ENCODE data around the gene PRKCE. TPM values are rescaled to one million over a fixed set of nuclear protein-coding genes. Genes with fewer than 3 reads are reported as not detected.

Gene PRKCE
- polyA plus RNA-seq, 1 of the 3 experiments (the other 2 are of a cell fraction): 16.3 TPM

DNA sequence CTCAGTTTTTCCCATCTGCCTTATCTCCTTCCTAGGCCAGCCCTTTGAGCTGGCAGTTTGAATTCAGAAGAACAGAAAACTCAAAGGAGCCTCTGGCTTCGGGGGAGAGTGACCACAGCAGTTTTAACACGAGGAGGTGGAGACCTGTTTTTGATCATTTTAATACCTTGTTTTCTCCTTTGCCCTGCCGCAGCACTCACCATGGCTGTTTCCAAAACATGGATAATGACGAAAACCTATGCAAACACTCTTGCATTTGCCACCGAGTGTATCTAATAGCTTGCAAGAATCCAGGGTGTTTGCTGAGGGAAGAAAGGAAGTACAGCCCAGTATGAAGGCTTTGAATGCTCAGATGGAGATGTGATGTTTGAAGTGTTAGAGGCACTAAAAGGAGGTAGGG is 167.1 kb downstream of the PRKCE start:
- Histone ChIP-seq H4K20me1 (ENCODE audit: insufficient read depth) (peaks cover 9% of the 10 kb centered on the region), H3K9me2 (no peaks in the 10 kb centered on the region), H3K9ac (no peak overlapping the region), H2AFZ (ENCODE audit: low read depth) (no peak overlapping the region), H3K27me3 (ENCODE audit: insufficient read depth) (no peaks in the 10 kb centered on the region), H3K9me3 (no peaks in the 10 kb centered on the region), H3K36me3 (replicated peaks in 1 of 2; ENCODE audit: control insufficient read depth in 1 of 2, insufficient read depth in 2 of 2, low read length in 1 of 2) (no peaks in the 10 kb centered on the region), H3K27ac (ENCODE audit: low read depth in 2 of 2, low read length in 1 of 2) (no peak overlapping the region), H3K4me1 (ENCODE audit: control insufficient read depth in 1 of 2, insufficient read depth in 2 of 2, low read depth in 1 of 2, low read length in 1 of 2) (peaks cover 10 to 48% of the 10 kb centered on the region in 2 experiments), H3K4me2 (no peak overlapping the region), H3F3A (replicated peaks; ENCODE audit: insufficient read depth) (no peaks in the 10 kb centered on the region), H3K79me2 (ENCODE audit: insufficient read depth) (no peaks in the 10 kb centered on the region), H3K4me3 (ENCODE audit: low read depth in 2 of 2, low read length in 1 of 2) (no peak overlapping the region)
- TF ChIP-seq FOXJ3 (CRISPR knock-in tag; IDR thresholded peaks at IDR 0.05): no peak
- no peak for TF ChIP-seq RFX5 (IDR thresholded peaks at IDR 0.05; ENCODE audit: low read length)
- TF ChIP-seq NFIC (IDR thresholded peaks at IDR 0.05; ENCODE audit: borderline replicate concordance): no peak
- TF ChIP-seq SIN3A (IDR thresholded peaks at IDR 0.05; ENCODE audit: borderline replicate concordance, low read depth, low read length): no peak
- no peak for TF ChIP-seq JUND (IDR thresholded peaks at IDR 0.05)
- TF ChIP-seq MXI1 (IDR thresholded peaks at IDR 0.05; ENCODE audit: low read depth, low read length): no peak
- no peak for DNase-seq
- ChIA-PET POLR2A (no interaction called here), CTCF (interaction anchor here (1.2 to 1.4 kb wide), 2 partner anchors 40 kb away, joined by 4 read pairs; no protein-coding TSS in a partner anchor)
- 75% methylated on average over 5 of the region's 5 CpGs for WGBS (ENCODE audit: low lambda C conversion rate)

DNA sequence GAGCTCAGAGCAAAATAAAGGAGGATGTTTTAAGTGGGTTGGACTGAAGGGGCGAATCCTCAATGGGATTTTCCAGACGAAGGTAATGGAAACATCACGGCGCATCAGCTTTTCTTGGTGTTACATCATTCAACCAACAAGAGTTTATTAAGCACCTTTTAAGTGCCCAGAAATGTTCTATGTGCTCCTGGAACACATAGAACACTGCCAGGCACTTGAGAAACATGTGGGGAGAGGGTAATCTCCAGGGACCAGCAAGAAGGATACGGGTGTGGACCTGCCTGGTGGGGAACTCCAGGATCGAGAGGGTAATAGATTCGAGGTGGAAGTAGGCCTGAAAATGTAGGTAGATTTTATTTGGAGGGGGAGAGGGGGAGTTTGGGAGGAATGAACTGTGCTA is 168.6 kb downstream of the PRKCE start:
- H3F3A ChIP-seq (replicated peaks; ENCODE audit: insufficient read depth): no peaks in the 10 kb centered on the region
- POLR2A ChIA-PET: no interaction called here
- H4K20me1 ChIP-seq (ENCODE audit: insufficient read depth): peaks cover 9% of the 10 kb centered on the region
- CTCF ChIA-PET: interaction anchor here (0.9 to 1.3 kb wide), 2 partner anchors 36 to 166 kb away, joined by 3 read pairs; no protein-coding TSS in a partner anchor
- no peaks in the 10 kb centered on the region for H3K79me2 ChIP-seq (ENCODE audit: insufficient read depth)
- peaks cover 16 to 49% of the 10 kb centered on the region in 2 experiments for H3K4me1 ChIP-seq (ENCODE audit: control insufficient read depth in 1 of 2, insufficient read depth in 2 of 2, low read depth in 1 of 2, low read length in 1 of 2)
- WGBS (ENCODE audit: low lambda C conversion rate): 95% methylated on average over 7 of the region's 7 CpGs
- no peak overlapping the region for H3K4me3 ChIP-seq (ENCODE audit: low read depth in 2 of 2, low read length in 1 of 2)
- no peaks in the 10 kb centered on the region for H3K36me3 ChIP-seq (replicated peaks in 1 of 2; ENCODE audit: control insufficient read depth in 1 of 2, insufficient read depth in 2 of 2, low read length in 1 of 2)
- no peak overlapping the region for H2AFZ ChIP-seq (ENCODE audit: low read depth)
- H3K9ac ChIP-seq: no peak overlapping the region
- no peak overlapping the region for H3K4me2 ChIP-seq
- TF ChIP-seq EZH2phosphoT487 (IDR thresholded peaks at IDR 0.05; ENCODE audit: borderline replicate concordance, low read depth) (no peak), YY1 (IDR thresholded peaks at IDR 0.05; ENCODE audit: low read depth) (no peak), POLR2AphosphoS5 (IDR thresholded peaks at IDR 0.05; ENCODE audit: low read depth, low read length) (no peak), RFX5 (IDR thresholded peaks at IDR 0.05; ENCODE audit: low read length) (no peak), FOXM1 (IDR thresholded peaks at IDR 0.05; ENCODE audit: low read depth) (no peak), RXRA (IDR thresholded peaks at IDR 0.05; ENCODE audit: borderline replicate concordance, low read depth) (no peak), TCF12 (IDR thresholded peaks at IDR 0.05) (no peak), EP300 (IDR thresholded peaks at IDR 0.05; ENCODE audit: borderline replicate concordance in 1 of 2, low read depth in 1 of 2, low read length in 1 of 2) (no peak), TAF1 (IDR thresholded peaks at IDR 0.05; ENCODE audit: borderline replicate concordance, low read depth, low read length) (no peak), CHD2 (IDR thresholded peaks at IDR 0.05; ENCODE audit: low read length, partially characterized antibody) (no peak), MEF2A (IDR thresholded peaks at IDR 0.05; ENCODE audit: borderline replicate concordance, low read depth) (no peak), ELF1 (IDR thresholded peaks at IDR 0.05) (no peak), FOXJ3 (CRISPR knock-in tag; IDR thresholded peaks at IDR 0.05) (no peak), GATA2 (CRISPR knock-in tag; IDR thresholded peaks at IDR 0.05) (no peak)
- TF ChIP-seq, protein P1, sequence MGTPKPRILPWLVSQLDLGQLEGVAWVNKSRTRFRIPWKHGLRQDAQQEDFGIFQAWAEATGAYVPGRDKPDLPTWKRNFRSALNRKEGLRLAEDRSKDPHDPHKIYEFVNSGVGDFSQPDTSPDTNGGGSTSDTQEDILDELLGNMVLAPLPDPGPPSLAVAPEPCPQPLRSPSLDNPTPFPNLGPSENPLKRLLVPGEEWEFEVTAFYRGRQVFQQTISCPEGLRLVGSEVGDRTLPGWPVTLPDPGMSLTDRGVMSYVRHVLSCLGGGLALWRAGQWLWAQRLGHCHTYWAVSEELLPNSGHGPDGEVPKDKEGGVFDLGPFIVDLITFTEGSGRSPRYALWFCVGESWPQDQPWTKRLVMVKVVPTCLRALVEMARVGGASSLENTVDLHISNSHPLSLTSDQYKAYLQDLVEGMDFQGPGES (IDR thresholded peaks at IDR 0.05; ENCODE audit: low read depth, low read length): no peak
- TF ChIP-seq, protein P2, sequence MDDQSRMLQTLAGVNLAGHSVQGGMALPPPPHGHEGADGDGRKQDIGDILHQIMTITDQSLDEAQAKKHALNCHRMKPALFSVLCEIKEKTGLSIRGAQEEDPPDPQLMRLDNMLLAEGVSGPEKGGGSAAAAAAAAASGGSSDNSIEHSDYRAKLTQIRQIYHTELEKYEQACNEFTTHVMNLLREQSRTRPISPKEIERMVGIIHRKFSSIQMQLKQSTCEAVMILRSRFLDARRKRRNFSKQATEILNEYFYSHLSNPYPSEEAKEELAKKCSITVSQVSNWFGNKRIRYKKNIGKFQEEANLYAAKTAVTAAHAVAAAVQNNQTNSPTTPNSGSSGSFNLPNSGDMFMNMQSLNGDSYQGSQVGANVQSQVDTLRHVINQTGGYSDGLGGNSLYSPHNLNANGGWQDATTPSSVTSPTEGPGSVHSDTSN (IDR thresholded peaks at IDR 0.05): no peak
- TF ChIP-seq, protein P3, sequence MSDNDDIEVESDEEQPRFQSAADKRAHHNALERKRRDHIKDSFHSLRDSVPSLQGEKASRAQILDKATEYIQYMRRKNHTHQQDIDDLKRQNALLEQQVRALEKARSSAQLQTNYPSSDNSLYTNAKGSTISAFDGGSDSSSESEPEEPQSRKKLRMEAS (IDR thresholded peaks at IDR 0.05; ENCODE audit: low read depth): no peak
- no peaks in the 10 kb centered on the region for H3K27me3 ChIP-seq (ENCODE audit: insufficient read depth)
- no peaks in the 10 kb centered on the region for H3K9me3 ChIP-seq
- no peaks in the 10 kb centered on the region for H3K9me2 ChIP-seq
- no peak for DNase-seq
- H3K27ac ChIP-seq (ENCODE audit: low read depth in 2 of 2, low read length in 1 of 2): no peak overlapping the region

Data from SK-N-SH (cell line).